ENCODE measurements around the gene WASHC3. TPM values are rescaled to one million over a fixed set of nuclear protein-coding genes. Genes with fewer than 3 reads are reported as not detected.
"Not testable (repeated sequence)": the region's sequence is repeated elsewhere in the genome, so short reads cannot be mapped to it uniquely, and the experiment has no call there.

WASHC3 gene
- total RNA-seq, 4 donors from 2014 or later = 82.8 to 96.2 (median 89.2) TPM

GRCh38 chr12:102026728-102027127 is 35.1 kb downstream of the WASHC3 start:
- Histone ChIP-seq H3K36me3 (no peaks in the 10 kb centered on the region), H3K4me1 (no peaks in the 10 kb centered on the region), H3K4me3 (replicated peaks in 1 of 3) (no peak overlapping the region), H3K9me3 (no peaks in the 10 kb centered on the region), H3K27me3 (no peaks in the 10 kb centered on the region), H3K27ac (no peak overlapping the region)
- intact Hi-C loops (cut with DNase I) = no loop called here
- 65 to 66% methylated on average over 1 of the region's 1 CpG for WGBS, 2 donors
- no peak for DNase-seq
- TF ChIP-seq, protein P1, sequence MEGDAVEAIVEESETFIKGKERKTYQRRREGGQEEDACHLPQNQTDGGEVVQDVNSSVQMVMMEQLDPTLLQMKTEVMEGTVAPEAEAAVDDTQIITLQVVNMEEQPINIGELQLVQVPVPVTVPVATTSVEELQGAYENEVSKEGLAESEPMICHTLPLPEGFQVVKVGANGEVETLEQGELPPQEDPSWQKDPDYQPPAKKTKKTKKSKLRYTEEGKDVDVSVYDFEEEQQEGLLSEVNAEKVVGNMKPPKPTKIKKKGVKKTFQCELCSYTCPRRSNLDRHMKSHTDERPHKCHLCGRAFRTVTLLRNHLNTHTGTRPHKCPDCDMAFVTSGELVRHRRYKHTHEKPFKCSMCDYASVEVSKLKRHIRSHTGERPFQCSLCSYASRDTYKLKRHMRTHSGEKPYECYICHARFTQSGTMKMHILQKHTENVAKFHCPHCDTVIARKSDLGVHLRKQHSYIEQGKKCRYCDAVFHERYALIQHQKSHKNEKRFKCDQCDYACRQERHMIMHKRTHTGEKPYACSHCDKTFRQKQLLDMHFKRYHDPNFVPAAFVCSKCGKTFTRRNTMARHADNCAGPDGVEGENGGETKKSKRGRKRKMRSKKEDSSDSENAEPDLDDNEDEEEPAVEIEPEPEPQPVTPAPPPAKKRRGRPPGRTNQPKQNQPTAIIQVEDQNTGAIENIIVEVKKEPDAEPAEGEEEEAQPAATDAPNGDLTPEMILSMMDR (IDR thresholded peaks at IDR 0.05) = no peak
- TF ChIP-seq POLR2A (IDR thresholded peaks at IDR 0.05) = no peak

- DNase-seq = no peak
- no peaks in the 10 kb centered on the region for H3K9me3 ChIP-seq
- H3K4me3 ChIP-seq (replicated peaks in 1 of 3) = no peak overlapping the region
- no peak overlapping the region for H3K27ac ChIP-seq
- H3K4me1 ChIP-seq = no peaks in the 10 kb centered on the region
- 65 to 78% methylated on average over 2 of the region's 2 CpGs for WGBS, 2 donors
- H3K36me3 ChIP-seq = no peaks in the 10 kb centered on the region
- TF ChIP-seq POLR2A (IDR thresholded peaks at IDR 0.05) = no peak
- TF ChIP-seq, protein P1 (IDR thresholded peaks at IDR 0.05) = no peak
- no peaks in the 10 kb centered on the region for H3K27me3 ChIP-seq
- intact Hi-C loops (cut with DNase I) = no loop called here
Measured at GRCh38 chr12:102024765-102025164, 37.0 kb downstream of the WASHC3 start.

- intact Hi-C loops (cut with DNase I) = no loop called here
- no peak overlapping the region for H3K27ac ChIP-seq
Measured at GRCh38 chr12:102023343-102023930, 38.4 kb downstream of the WASHC3 start.

GRCh38 chr12:102022286-102022685 is 39.5 kb downstream of the WASHC3 start:
- DNase-seq = no peak
- intact Hi-C loops (cut with DNase I) = no loop called here
- WGBS, 2 donors = 100% methylated on average over 1 of the region's 1 CpG
- Histone ChIP-seq H3K27ac (no peak overlapping the region), H3K36me3 (peaks cover 0 to 2% of the 10 kb centered on the region in 2 donors), H3K9me3 (no peaks in the 10 kb centered on the region), H3K4me3 (replicated peaks in 1 of 3) (no peak overlapping the region), H3K4me1 (no peaks in the 10 kb centered on the region), H3K27me3 (no peaks in the 10 kb centered on the region)
- TF ChIP-seq, protein P1 (IDR thresholded peaks at IDR 0.05) = no peak
- no peak for TF ChIP-seq POLR2A (IDR thresholded peaks at IDR 0.05)

More at GRCh38 chr12:102023343-102023930, 38.4 kb downstream of the WASHC3 start:
- Histone ChIP-seq H3K4me3 (replicated peaks in 1 of 3) (no peak overlapping the region), H3K9me3 (no peaks in the 10 kb centered on the region), H3K27me3 (no peaks in the 10 kb centered on the region), H3K4me1 (no peaks in the 10 kb centered on the region), H3K36me3 (no peaks in the 10 kb centered on the region)
- WGBS, 2 donors = 91% methylated on average over 3 of the region's 3 CpGs
- TF ChIP-seq POLR2A (IDR thresholded peaks at IDR 0.05) = no peak
- TF ChIP-seq, protein P1 (IDR thresholded peaks at IDR 0.05) = no peak
- DNase-seq = no peak

- H3K36me3 ChIP-seq = peaks cover 3 to 4% of the 10 kb centered on the region in 2 donors
- no peak overlapping the region for H3K4me3 ChIP-seq (replicated peaks in 1 of 3)
- intact Hi-C loops (cut with DNase I) = no loop called here
- no peak for TF ChIP-seq POLR2A (IDR thresholded peaks at IDR 0.05)
- TF ChIP-seq, protein P1 (IDR thresholded peaks at IDR 0.05) = no peak
- DNase-seq = no peak
- no peaks in the 10 kb centered on the region for H3K27me3 ChIP-seq
- WGBS, 2 donors = 78 to 85% methylated on average over 2 of the region's 2 CpGs
- no peaks in the 10 kb centered on the region for H3K9me3 ChIP-seq
- no peak overlapping the region for H3K27ac ChIP-seq
- H3K4me1 ChIP-seq = no peaks in the 10 kb centered on the region
Measured at GRCh38 chr12:102021540-102022246, 40.1 kb downstream of the WASHC3 start.

GRCh38 chr12:102018607-102019006 is 43.2 kb downstream of the WASHC3 start:
- intact Hi-C loops (cut with DNase I); H3K27me3 ChIP-seq; H3K27ac ChIP-seq; H3K4me1 ChIP-seq; H3K4me3 ChIP-seq (replicated peaks in 1 of 3); H3K9me3 ChIP-seq; H3K36me3 ChIP-seq; DNase-seq: not testable (repeated sequence)
- WGBS, 2 donors = 98 to 99% methylated on average over 5 of the region's 5 CpGs
